BE2C (cell line): ENCODE measurements around the gene TAS2R30. TPM values are rescaled to one million over a fixed set of nuclear protein-coding genes. Genes with fewer than 3 reads are reported as not detected.

Experiments used
- DNase-seq: peaks from one replicate; pipeline ENCODE4 v3.0.0-alpha.2; 2020
- H3K27me3 ChIP-seq: fragments of 250-450 bp; sonication (Bioruptor Pico); 2 replicates; pipeline ENCODE4 v1.5.1; 2020; ENCODE audit warnings: mild to moderate bottlenecking
- H3K36me3 ChIP-seq: fragments of 250-450 bp; sonication (Bioruptor Pico); 2 replicates; pipeline ENCODE4 v1.5.1; 2020; ENCODE audit warnings: mild to moderate bottlenecking
- H3K4me1 ChIP-seq: fragments of 250-450 bp; sonication (Bioruptor Pico); 2 replicates; pipeline ENCODE4 v1.5.1; 2020
- H3K4me3 ChIP-seq: 2 replicates; pipeline ENCODE4 v1.5.1; 2011; ENCODE audit warnings: low read depth, low read length
- H3K9me3 ChIP-seq: fragments of 250-450 bp; sonication (Bioruptor Pico); 2 replicates; pipeline ENCODE4 v1.5.1; 2020
- CTCF ChIP-seq: IDR thresholded peaks from 2 replicates; pipeline ENCODE4 v1.5.1; 2012; ENCODE audit warnings: mild to moderate bottlenecking, low read depth, low read length
- polyA plus RNA-seq: library from polyadenylated mRNA; unstranded; fragments of >200 nt; gene quantifications from one replicate; pipeline ENCODE4 v1.2.1, GENCODE V29; 2012; ENCODE audit warnings: low read depth, missing spikeins; ENCODE audit not compliant: insufficient read length, insufficient read depth

Gene TAS2R30
- not detected for polyA plus RNA-seq

DNA sequence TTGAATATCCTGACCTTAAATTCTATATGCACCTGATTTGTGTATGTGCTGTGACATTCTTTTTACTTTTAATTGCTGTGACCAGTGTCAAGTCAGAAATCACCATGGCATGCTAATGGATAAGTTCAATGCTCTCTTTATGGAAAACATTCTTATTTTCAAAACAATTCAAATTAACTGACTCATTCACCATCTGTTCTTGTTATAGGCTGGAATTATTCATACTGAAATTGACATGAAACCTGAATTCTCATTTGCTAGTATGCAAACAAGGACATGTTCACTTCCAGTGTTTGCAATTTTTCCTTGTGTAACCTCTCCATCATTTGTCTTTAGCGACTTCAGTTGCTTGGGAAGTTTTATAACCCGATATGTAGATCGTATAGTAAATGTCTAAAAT, at the start of gene TAS2R30:
TAS2R30 (minus strand) TSS at position 340 of the 400 bp plus-strand sequence. CDS start 400 bp downstream, outside the sequence.
- H3K27me3 ChIP-seq, result no peaks in the 10 kb centered on the region
- no peak within 1 kb of the TSS for H3K4me3 ChIP-seq
- TF ChIP-seq CTCF, result no peak
- H3K9me3 ChIP-seq, result no peaks in the 10 kb centered on the region
- no peaks in the 10 kb centered on the region for H3K36me3 ChIP-seq
- no peak for DNase-seq
- no peaks in the 10 kb centered on the region for H3K4me1 ChIP-seq

GRCh38 chr12:11183011-11183410, 48.6 kb upstream of the TAS2R30 start:
- no peak for TF ChIP-seq CTCF
- Histone ChIP-seq H3K27me3 (peaks cover 4% of the 10 kb centered on the region; the same call in 1 of the 2 replicates), H3K4me3 (no peak overlapping the region), H3K4me1 (no peaks in the 10 kb centered on the region), H3K36me3 (no peaks in the 10 kb centered on the region), H3K9me3 (no peaks in the 10 kb centered on the region)
- no peak for DNase-seq

GRCh38 chr12:11182529-11182928, 48.1 kb upstream of the TAS2R30 start:
- no peak overlapping the region for H3K4me3 ChIP-seq
- no peaks in the 10 kb centered on the region for H3K9me3 ChIP-seq
- H3K36me3 ChIP-seq, result no peaks in the 10 kb centered on the region
- no peaks in the 10 kb centered on the region for H3K4me1 ChIP-seq
- H3K27me3 ChIP-seq, result peaks cover 4% of the 10 kb centered on the region; the same call in 1 of the 2 replicates
- TF ChIP-seq CTCF, result no peak
- no peak for DNase-seq

DNA sequence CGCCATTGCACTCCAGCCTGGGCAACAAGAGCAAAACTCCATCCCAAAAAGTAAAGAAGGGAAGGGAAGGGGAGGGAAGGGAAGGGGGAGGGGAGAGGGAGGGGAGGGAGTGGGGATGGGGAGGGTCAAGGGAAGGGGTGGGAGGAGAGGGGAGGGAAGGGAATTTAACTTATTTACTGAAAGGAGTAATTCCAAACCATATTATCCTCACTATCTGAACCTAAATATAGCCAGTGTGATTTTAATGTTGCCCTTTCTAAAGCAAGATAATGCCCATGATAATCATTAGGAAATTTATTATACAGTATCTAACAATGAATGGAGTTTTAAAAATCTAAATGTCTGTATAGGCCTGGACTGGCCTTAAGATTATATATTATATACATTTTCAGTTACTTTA, 43.8 kb upstream of the TAS2R30 start:
- Histone ChIP-seq H3K4me3 (no peak overlapping the region), H3K36me3 (no peaks in the 10 kb centered on the region; the same call in 1 of the 2 replicates), H3K27me3 (no peaks in the 10 kb centered on the region), H3K4me1 (no peaks in the 10 kb centered on the region), H3K9me3 (no peaks in the 10 kb centered on the region)
- no peak for TF ChIP-seq CTCF
- no peak for DNase-seq

- no peak for DNase-seq
- no peak overlapping the region for H3K4me3 ChIP-seq
- no peaks in the 10 kb centered on the region for H3K4me1 ChIP-seq
- H3K9me3 ChIP-seq, result no peaks in the 10 kb centered on the region
- H3K36me3 ChIP-seq, result no peaks in the 10 kb centered on the region; the same call in none of the 2 replicates
- no peak for TF ChIP-seq CTCF
- no peaks in the 10 kb centered on the region for H3K27me3 ChIP-seq
These were observed 39.6 kb upstream of the TAS2R30 start for GRCh38 chr12:11174022-11174421.

DNA sequence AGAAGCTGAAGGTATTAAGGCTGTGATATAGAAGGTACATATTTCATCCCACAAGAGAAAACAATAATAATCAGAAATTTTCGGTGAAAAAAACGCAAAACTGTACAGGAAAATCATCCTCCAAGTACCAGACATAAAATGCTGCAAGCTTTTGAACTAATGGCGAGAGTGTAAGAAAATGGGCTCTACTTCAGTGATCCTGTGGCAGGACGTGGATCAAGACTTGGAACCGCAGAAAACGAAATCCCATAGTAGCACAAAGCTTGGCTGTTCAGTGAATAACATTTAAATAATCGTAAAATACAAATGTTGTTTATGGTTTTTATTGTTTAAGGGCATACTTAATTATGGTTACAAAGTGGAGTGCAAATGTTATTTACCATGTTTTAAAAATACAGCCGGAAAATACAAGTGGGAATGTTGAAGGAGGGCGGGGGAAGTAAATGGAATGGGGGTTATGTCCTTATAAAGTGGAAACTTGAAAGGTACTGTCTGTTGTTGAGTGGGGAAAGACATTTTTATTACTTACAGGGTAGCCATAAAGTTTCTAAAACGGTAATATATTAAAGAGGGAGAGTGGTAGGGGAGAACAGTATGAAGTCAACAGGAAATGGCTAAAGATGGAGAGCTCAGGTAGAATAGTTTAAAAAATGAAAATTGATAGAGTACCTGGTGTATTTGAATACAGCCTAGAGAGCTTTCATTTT, 37.7 kb upstream of the TAS2R30 start:
- H3K27me3 ChIP-seq, result no peaks in the 10 kb centered on the region
- TF ChIP-seq CTCF, result no peak
- peak overlapping the region; percentile 87 for H3K4me3 ChIP-seq
- H3K4me1 ChIP-seq, result no peaks in the 10 kb centered on the region
- no peaks in the 10 kb centered on the region; the same call in none of the 2 replicates for H3K36me3 ChIP-seq
- no peaks in the 10 kb centered on the region for H3K9me3 ChIP-seq
- no peak for DNase-seq
